GM23248 (cell line): ENCODE measurements around the gene TMEM143. TPM values are rescaled to one million over a fixed set of nuclear protein-coding genes. Genes with fewer than 3 reads are reported as not detected.
A peak's percentile ranks its signal among the peaks of the same experiment; 100 is the strongest.

Experiments used
- DNase-seq: peaks from one replicate; pipeline ENCODE4 v3.0.0-alpha.2; 2015
- H2AFZ ChIP-seq: fragments of 200-600 bp; sonication (generic); 2 replicates; pipeline ENCODE4 v1.6.1; 2016; ENCODE audit warnings: antibody characterized with exemption
- H3F3A ChIP-seq: fragments of 200-600 bp; sonication (generic); 2 replicates; pipeline ENCODE4 v1.6.1; 2016; ENCODE audit warnings: mild to moderate bottlenecking, antibody characterized with exemption, mixed run types; ENCODE audit not compliant: insufficient read depth
- H3K27ac ChIP-seq: fragments of 200-600 bp; sonication (generic); 2 replicates; pipeline ENCODE4 v1.5.1; 2016; ENCODE audit warnings: mild to moderate bottlenecking
- H3K27me3 ChIP-seq: fragments of 200-600 bp; sonication (generic); replicated peaks from 2 replicates; pipeline ENCODE4 v1.6.1; 2016; ENCODE audit warnings: mild to moderate bottlenecking; ENCODE audit not compliant: insufficient read depth
- H3K36me3 ChIP-seq: fragments of 200-600 bp; sonication (generic); 2 replicates; pipeline ENCODE4 v1.6.1; 2016; ENCODE audit warnings: low read depth, mild to moderate bottlenecking
- H3K4me1 ChIP-seq: fragments of 200-600 bp; sonication (generic); 2 replicates; pipeline ENCODE4 v1.6.1; 2016; ENCODE audit warnings: mild to moderate bottlenecking; ENCODE audit not compliant: insufficient read depth
- H3K4me2 ChIP-seq: fragments of 200-600 bp; sonication (generic); one replicate; pipeline ENCODE4 v1.6.1; 2016; ENCODE audit warnings: mild to moderate bottlenecking; ENCODE audit not compliant: unreplicated experiment
- H3K4me3 ChIP-seq: fragments of 200-600 bp; sonication (generic); 2 replicates; pipeline ENCODE4 v1.5.1; 2016; ENCODE audit warnings: mild to moderate bottlenecking
- H3K79me2 ChIP-seq: fragments of 200-600 bp; sonication (generic); 2 replicates; pipeline ENCODE4 v1.6.1; 2016; ENCODE audit warnings: mild to moderate bottlenecking; ENCODE audit not compliant: insufficient read depth
- H3K9ac ChIP-seq: fragments of 200-600 bp; sonication (generic); 2 replicates; pipeline ENCODE4 v1.6.1; 2016; ENCODE audit warnings: mild to moderate bottlenecking
- H3K9me2 ChIP-seq: fragments of 200-600 bp; sonication (generic); 2 replicates; pipeline ENCODE4 v1.6.1; 2016; ENCODE audit warnings: mixed run types, mild to moderate bottlenecking, moderate library complexity; ENCODE audit not compliant: insufficient read depth
- H3K9me3 ChIP-seq: fragments of 200-600 bp; sonication (generic); one replicate; pipeline ENCODE4 v1.6.1; 2017; ENCODE audit warnings: low read depth
- H4K20me1 ChIP-seq: fragments of 200-600 bp; sonication (generic); 2 replicates; pipeline ENCODE4 v1.6.0; 2016; ENCODE audit not compliant: insufficient read depth
- EZH2 ChIP-seq: fragments of 200-600 bp; sonication (generic); IDR thresholded peaks from 2 replicates; pipeline ENCODE4 v1.6.1; 2018; ENCODE audit warnings: antibody characterized with exemption, mild to moderate bottlenecking; ENCODE audit not compliant: insufficient read depth, poor library complexity, severe bottlenecking
- EZH2phosphoT487 ChIP-seq: fragments of 200-600 bp; sonication (generic); IDR thresholded peaks from 2 replicates; pipeline ENCODE4 v1.6.1; 2018; ENCODE audit warnings: antibody characterized with exemption, moderate library complexity, mild to moderate bottlenecking, low read depth; ENCODE audit not compliant: insufficient read depth
- WGBS, 2 experiments: methylation state at CpG; one replicate each; pipeline ENCODE4 v1.1.6; 2015 to 2017; ENCODE audit warnings: low lambda C conversion rate in 2 of 2, low coverage in 1 of 2; ENCODE audit errors: missing lambda C conversion rate in 2 of 2; 5-methylcytosine and 5-hydroxymethylcytosine counted together
- in situ Hi-C: fragments of 300-500 bp; cut with MboI; formaldehyde crosslinking; loops from 2 replicates; pipeline ENCODE4 v1.15.0; 2020
- polyA plus RNA-seq: library from polyadenylated mRNA; unstranded; fragments of >200 nt; fragmentation: Nextera tagmentation; extraction: Ambion mirVana; gene quantifications from 2 replicates; pipeline ENCODE4 v1.2.1, GENCODE V29; 2016
- total RNA-seq: library from RNA; depleted of rRNA; stranded (reverse); fragments of >200 nt; shearing (Covaris generic); gene quantifications from 2 replicates; pipeline ENCODE4 v1.2.3, GENCODE V29; 2014

The TMEM143 gene
- total and polyA plus RNA-seq, 2 experiments from 2014 or later = 7.6 to 8.6 TPM

GRCh38 chr19:48395170-48395455 is 31.4 kb upstream of the TMEM143 start:
- H3K4me2 ChIP-seq = no peak overlapping the region
- no peaks in the 10 kb centered on the region for H3K9me3 ChIP-seq
- peaks cover 17% of the 10 kb centered on the region for H3K79me2 ChIP-seq
- H3K36me3 ChIP-seq = no peaks in the 10 kb centered on the region
- 0 to 14% methylated on average over 1 to 6 of the region's 6 CpGs for WGBS, 2 experiments
- in situ Hi-C loops = no loop called here
- no peaks in the 10 kb centered on the region for H4K20me1 ChIP-seq
- H3K9ac ChIP-seq = no peak overlapping the region
- H3K4me1 ChIP-seq = peaks cover 11% of the 10 kb centered on the region
- no peak overlapping the region for H2AFZ ChIP-seq
- H3K9me2 ChIP-seq = no peaks in the 10 kb centered on the region
- H3K27me3 ChIP-seq = peaks cover 3% of the 10 kb centered on the region; the same call in 1 of the 2 replicates
- TF ChIP-seq EZH2 (no peak), EZH2phosphoT487 (no peak)
- H3K27ac ChIP-seq = no peak overlapping the region
- no peak overlapping the region for H3K4me3 ChIP-seq
- peaks cover 19% of the 10 kb centered on the region for H3F3A ChIP-seq
- DNase-seq = no peak

GRCh38 chr19:48394331-48395169 is 30.8 kb upstream of the TMEM143 start:
- peak overlapping the region; percentile 47 for H3K4me3 ChIP-seq
- in situ Hi-C loops = no loop called here

GRCh38 chr19:48393559-48394330 is 30.0 kb upstream of the TMEM143 start, which contains the start of gene GRIN2D:
TSS of gene GRIN2D (plus strand) at chr19:48393668. CDS start at chr19:48398393, 4,725 bp downstream.
- peak within 1 kb of the TSS; percentile 45; the same call in 1 of the 2 replicates for H3K9ac ChIP-seq
- H3K27me3 ChIP-seq = peaks cover 3% of the 10 kb centered on the region; the same call in 1 of the 2 replicates
- DNase-seq = peak; percentile 68

More at GRCh38 chr19:48394331-48395169, 30.8 kb upstream of the TMEM143 start:
- Histone ChIP-seq H3K9ac (peak overlapping the region; percentile 45; the same call in 1 of the 2 replicates), H3K79me2 (peaks cover 22% of the 10 kb centered on the region), H4K20me1 (no peaks in the 10 kb centered on the region), H3K4me2 (peak overlapping the region; percentile 76), H2AFZ (no peak overlapping the region), H3K9me3 (no peaks in the 10 kb centered on the region), H3F3A (peaks cover 18% of the 10 kb centered on the region), H3K36me3 (no peaks in the 10 kb centered on the region), H3K27me3 (peaks cover 3% of the 10 kb centered on the region; the same call in 1 of the 2 replicates), H3K9me2 (no peaks in the 10 kb centered on the region), H3K27ac (no peak overlapping the region), H3K4me1 (peaks cover 11% of the 10 kb centered on the region)
- TF ChIP-seq EZH2 (peak; percentile 85), EZH2phosphoT487 (0 out of 2 replicates have a peak, but pooled peaks have one; percentile 33)
- peak; percentile 44 for DNase-seq
- 3 to 9% methylated on average over 16 to 38 of the region's 38 CpGs for WGBS, 2 experiments

More at GRCh38 chr19:48393559-48394330, 30.0 kb upstream of the TMEM143 start, which contains the start of gene GRIN2D:
- Histone ChIP-seq H3K9me3 (no peaks in the 10 kb centered on the region), H3F3A (peaks cover 11% of the 10 kb centered on the region), H3K79me2 (peaks cover 30% of the 10 kb centered on the region), H3K36me3 (no peaks in the 10 kb centered on the region), H2AFZ (peak within 1 kb of the TSS; percentile 20; the same call in 1 of the 2 replicates), H4K20me1 (no peaks in the 10 kb centered on the region), H3K4me3 (peak within 1 kb of the TSS; percentile 60), H3K9me2 (no peaks in the 10 kb centered on the region), H3K27ac (no peak within 1 kb of the TSS), H3K4me1 (peaks cover 11% of the 10 kb centered on the region), H3K4me2 (peak within 1 kb of the TSS; percentile 76)
- no peak for TF ChIP-seq EZH2phosphoT487
- TF ChIP-seq EZH2 = no peak
- 2 to 6% methylated on average over 28 to 40 of the region's 40 CpGs for WGBS, 2 experiments
- in situ Hi-C loops = no loop called here
